A673 (cell line): ENCODE results near the gene UTF1.

Experiments
- EZH2 ChIP-seq: fragments of 200-600 bp; sonication (generic); IDR thresholded peaks from 2 replicates; pipeline ENCODE4 v1.6.1; 2017; ENCODE audit warnings: borderline replicate concordance, low read depth, mild to moderate bottlenecking, mixed read lengths, antibody characterized with exemption, low read length; ENCODE audit not compliant: poor library complexity, severe bottlenecking
- TF ChIP-seq, protein P1 (sequence below): fragments of 300-800, 200-600 bp; sonication (generic); conservative IDR thresholded peaks from 2 replicates; pipeline ENCODE4 v1.5.1; 2017; ENCODE audit warnings: low read depth, mild to moderate bottlenecking, antibody characterized with exemption, low read length, moderate library complexity, mixed read lengths

DNA sequence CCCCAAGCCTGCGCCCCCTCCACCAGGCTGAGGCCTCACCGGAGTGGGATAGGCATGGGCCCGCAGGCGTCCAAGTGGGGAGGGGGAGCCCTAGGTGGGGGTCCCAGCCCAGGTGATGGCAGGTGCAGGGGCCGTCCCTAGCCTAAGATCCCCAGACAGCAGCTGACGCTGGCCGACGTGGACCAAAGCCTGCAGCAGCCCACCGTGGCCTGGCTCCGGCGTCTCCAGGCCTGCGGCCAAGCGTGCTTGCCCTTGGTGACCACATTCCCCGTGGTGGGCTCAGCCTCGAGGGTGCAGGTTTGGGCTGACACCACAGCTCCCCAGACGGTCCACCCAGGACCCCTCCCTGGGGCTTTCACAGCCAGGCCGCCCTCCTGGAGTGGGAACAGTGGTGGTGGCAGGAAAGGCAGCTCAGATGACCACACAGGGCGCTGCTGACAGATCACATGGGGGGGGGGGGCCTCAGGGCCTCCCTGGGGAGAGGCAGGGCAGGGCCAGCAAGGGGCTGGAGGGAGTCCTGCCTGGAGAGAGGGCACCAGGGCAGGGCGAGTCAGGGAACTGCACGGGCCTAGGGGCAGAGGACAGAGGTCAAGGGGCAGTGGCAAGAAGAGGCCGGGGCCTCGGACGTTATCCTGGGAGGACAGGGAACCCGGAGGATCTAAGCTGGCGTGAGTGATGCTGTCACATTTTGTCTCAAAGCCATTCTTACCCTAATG lies 47.4 kb downstream of the UTF1 start:
- TF ChIP-seq, protein P1, sequence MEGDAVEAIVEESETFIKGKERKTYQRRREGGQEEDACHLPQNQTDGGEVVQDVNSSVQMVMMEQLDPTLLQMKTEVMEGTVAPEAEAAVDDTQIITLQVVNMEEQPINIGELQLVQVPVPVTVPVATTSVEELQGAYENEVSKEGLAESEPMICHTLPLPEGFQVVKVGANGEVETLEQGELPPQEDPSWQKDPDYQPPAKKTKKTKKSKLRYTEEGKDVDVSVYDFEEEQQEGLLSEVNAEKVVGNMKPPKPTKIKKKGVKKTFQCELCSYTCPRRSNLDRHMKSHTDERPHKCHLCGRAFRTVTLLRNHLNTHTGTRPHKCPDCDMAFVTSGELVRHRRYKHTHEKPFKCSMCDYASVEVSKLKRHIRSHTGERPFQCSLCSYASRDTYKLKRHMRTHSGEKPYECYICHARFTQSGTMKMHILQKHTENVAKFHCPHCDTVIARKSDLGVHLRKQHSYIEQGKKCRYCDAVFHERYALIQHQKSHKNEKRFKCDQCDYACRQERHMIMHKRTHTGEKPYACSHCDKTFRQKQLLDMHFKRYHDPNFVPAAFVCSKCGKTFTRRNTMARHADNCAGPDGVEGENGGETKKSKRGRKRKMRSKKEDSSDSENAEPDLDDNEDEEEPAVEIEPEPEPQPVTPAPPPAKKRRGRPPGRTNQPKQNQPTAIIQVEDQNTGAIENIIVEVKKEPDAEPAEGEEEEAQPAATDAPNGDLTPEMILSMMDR, result no peak
- TF ChIP-seq EZH2, result no peak
